ENCODE data around the gene KCNH3.

DNA sequence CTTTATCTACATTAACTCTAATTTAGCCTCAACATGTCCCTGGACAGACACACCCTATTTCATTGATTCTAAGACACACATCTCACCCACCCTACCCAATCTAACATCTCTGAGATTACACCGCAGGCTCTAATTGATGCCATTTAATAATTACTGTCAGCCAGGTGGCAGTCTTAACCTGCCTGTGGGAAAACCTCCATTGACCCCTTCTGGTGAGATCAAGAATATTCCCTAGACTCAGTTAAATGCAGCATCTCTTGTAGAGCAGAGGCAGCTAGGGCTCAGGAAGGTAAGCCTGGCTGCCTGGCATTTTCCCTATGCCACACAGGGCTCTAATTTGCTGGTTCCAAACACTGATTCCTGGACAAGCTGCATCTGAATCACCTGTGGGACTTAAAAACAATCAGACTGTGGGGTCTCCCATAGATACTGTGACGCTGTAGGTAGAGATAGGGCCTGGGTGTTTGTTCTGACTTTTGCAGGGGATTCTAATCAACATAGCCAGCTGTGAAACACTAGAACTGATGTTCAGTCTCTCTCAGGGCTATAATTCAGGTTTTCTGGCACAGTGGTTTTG is 14.8 kb downstream of the KCNH3 start:
- TF ChIP-seq SPI1 (IDR thresholded peaks at IDR 0.05; ENCODE audit: low read depth, low read length) (no peak), POLR2AphosphoS5 (IDR thresholded peaks at IDR 0.05; ENCODE audit: low read depth, low read length) (no peak), POLR2A (IDR thresholded peaks at IDR 0.05; ENCODE audit: low read depth, low read length) (no peak)
